SU-DHL-6 (cell line): ENCODE results near the gene COL21A1.

Experiments
- H2AFZ ChIP-seq: fragments of 200-600 bp; sonication (generic); 2 replicates; pipeline ENCODE4 v1.6.1; 2014; ENCODE audit warnings: low read depth, mild to moderate bottlenecking, moderate library complexity, mixed read lengths, antibody characterized with exemption, low read length; ENCODE audit not compliant: severe bottlenecking
- H3F3A ChIP-seq: fragments of 200-600 bp; shearing (Covaris generic); 2 replicates; pipeline ENCODE4 v1.6.0; 2016; ENCODE audit warnings: antibody characterized with exemption, mild to moderate bottlenecking; ENCODE audit not compliant: insufficient read depth
- H3K27ac ChIP-seq: fragments of 200-600 bp; sonication (generic); 2 replicates; pipeline ENCODE4 v1.5.1; 2016; ENCODE audit warnings: low read depth, mild to moderate bottlenecking, low read length, moderate library complexity, mixed read lengths
- H3K27me3 ChIP-seq: fragments of 200-600 bp; sonication (generic), shearing (Covaris generic); 2 replicates; pipeline ENCODE4 v1.6.0; 2014; ENCODE audit warnings: mild to moderate bottlenecking, low read length
- H3K36me3 ChIP-seq: fragments of 200-600 bp; sonication (generic); 2 replicates; pipeline ENCODE4 v1.6.1; 2014; ENCODE audit warnings: mild to moderate bottlenecking, low read length, mixed read lengths
- H3K4me2 ChIP-seq: fragments of 300-600, 200-600 bp; shearing (Covaris generic), sonication (generic); 2 replicates; pipeline ENCODE4 v1.6.0; 2014; ENCODE audit warnings: low read length, low read depth, mild to moderate bottlenecking; ENCODE audit not compliant: poor library complexity, severe bottlenecking
- H3K4me3 ChIP-seq: fragments of 200-600 bp; sonication (generic); 2 replicates; pipeline ENCODE4 v1.5.1; 2014; ENCODE audit warnings: antibody characterized with exemption, low read length, mild to moderate bottlenecking, mixed read lengths; ENCODE audit not compliant: insufficient read depth, poor library complexity, severe bottlenecking
- H3K79me2 ChIP-seq: fragments of 200-600 bp; sonication (generic); 2 replicates; pipeline ENCODE4 v1.6.1; 2014; ENCODE audit warnings: mild to moderate bottlenecking, low read length, moderate library complexity; ENCODE audit not compliant: insufficient read depth
- H3K9ac ChIP-seq: fragments of 200-600 bp; sonication (generic); 2 replicates; pipeline ENCODE4 v1.7.0; 2014; ENCODE audit warnings: mild to moderate bottlenecking, low read length
- H3K9me2 ChIP-seq: fragments of 200-600 bp; sonication (generic); replicated peaks from 2 replicates; pipeline ENCODE4 v1.6.1; 2014; ENCODE audit warnings: low read length; ENCODE audit not compliant: insufficient read depth
- H3K9me3 ChIP-seq: fragments of 200-600 bp; sonication (generic); 2 replicates; pipeline ENCODE4 v1.6.1; 2014; ENCODE audit warnings: low read length, mixed read lengths; ENCODE audit not compliant: insufficient read depth
- H4K20me1 ChIP-seq: fragments of 200-600 bp; sonication (generic); 2 replicates; pipeline ENCODE4 v1.6.1; 2014; ENCODE audit warnings: low read depth, mild to moderate bottlenecking, antibody characterized with exemption, low read length, moderate library complexity, mixed read lengths
- CTCF ChIP-seq: fragments of 200-600 bp; sonication (generic); IDR thresholded peaks from one replicate; pipeline ENCODE4 v1.5.1; 2017; ENCODE audit warnings: antibody characterized with exemption, mild to moderate bottlenecking, low read length, moderate library complexity; ENCODE audit not compliant: insufficient read depth, poor library complexity, severe bottlenecking
- EZH2phosphoT487 ChIP-seq: fragments of 200-600 bp; sonication (generic), shearing (Covaris generic); conservative IDR thresholded peaks from 2 replicates; pipeline ENCODE4 v1.6.1; 2018; ENCODE audit warnings: mild to moderate bottlenecking, antibody characterized with exemption, low read length, moderate library complexity, mixed read lengths

Gene COL21A1

GRCh38 chr6:56096946-56097621 is 150.3 kb downstream of the COL21A1 start:
- Histone ChIP-seq H3K9me3 (no peaks in the 10 kb centered on the region), H3K27ac (no peak overlapping the region), H4K20me1 (no peaks in the 10 kb centered on the region), H3K4me3 (no peak overlapping the region), H2AFZ (no peak overlapping the region), H3K9ac (no peak overlapping the region), H3F3A (peaks cover 3% of the 10 kb centered on the region; the same call in 1 of the 2 replicates), H3K36me3 (no peaks in the 10 kb centered on the region), H3K79me2 (no peaks in the 10 kb centered on the region), H3K9me2 (no peaks in the 10 kb centered on the region; the same call in 1 of the 2 replicates), H3K4me2 (no peak overlapping the region), H3K27me3 (no peaks in the 10 kb centered on the region)
- no peak for TF ChIP-seq CTCF
- TF ChIP-seq EZH2phosphoT487, result no peak

- no peaks in the 10 kb centered on the region for H3K36me3 ChIP-seq
- no peaks in the 10 kb centered on the region for H4K20me1 ChIP-seq
- H3K79me2 ChIP-seq, result no peaks in the 10 kb centered on the region
- H2AFZ ChIP-seq, result no peak overlapping the region
- no peak overlapping the region for H3K27ac ChIP-seq
- H3K27me3 ChIP-seq, result no peaks in the 10 kb centered on the region
- TF ChIP-seq CTCF (no peak), EZH2phosphoT487 (no peak)
- no peak overlapping the region for H3K4me3 ChIP-seq
- no peaks in the 10 kb centered on the region; the same call in 1 of the 2 replicates for H3K9me2 ChIP-seq
- H3K4me2 ChIP-seq, result no peak overlapping the region
- H3F3A ChIP-seq, result peaks cover 3% of the 10 kb centered on the region; the same call in 1 of the 2 replicates
- no peak overlapping the region for H3K9ac ChIP-seq
- no peaks in the 10 kb centered on the region for H3K9me3 ChIP-seq
Measured at GRCh38 chr6:56096541-56096940, 150.8 kb downstream of the COL21A1 start.

- Histone ChIP-seq H4K20me1 (no peaks in the 10 kb centered on the region), H3K9me3 (no peaks in the 10 kb centered on the region), H3K9me2 (no peaks in the 10 kb centered on the region; the same call in 1 of the 2 replicates), H3K36me3 (no peaks in the 10 kb centered on the region), H3K4me2 (no peak overlapping the region), H3K9ac (no peak overlapping the region), H3F3A (peaks cover 3% of the 10 kb centered on the region; the same call in 1 of the 2 replicates), H2AFZ (no peak overlapping the region), H3K27me3 (no peaks in the 10 kb centered on the region), H3K79me2 (no peaks in the 10 kb centered on the region), H3K27ac (no peak overlapping the region), H3K4me3 (no peak overlapping the region)
- TF ChIP-seq EZH2phosphoT487 (no peak), CTCF (no peak)
Measured at GRCh38 chr6:56093776-56094175, 153.6 kb downstream of the COL21A1 start.
